ENCODE measurements around the gene PHRF1. TPM values are rescaled to one million over a fixed set of nuclear protein-coding genes. Genes with fewer than 3 reads are reported as not detected.

Gene PHRF1
- total and polyA plus RNA-seq, 4 donors, result 14.7 to 28.4 (median 23.4) TPM

- H3K27ac ChIP-seq (ENCODE audit: low read depth, low read length), result no peak overlapping the region
- no peak overlapping the region for H3K4me3 ChIP-seq (ENCODE audit: low read depth, low read length)
- H3K36me3 ChIP-seq (ENCODE audit: control insufficient read depth, insufficient read depth, low read length), result peaks cover 87% of the 10 kb centered on the region
- peaks cover 25% of the 10 kb centered on the region for H3K4me1 ChIP-seq (ENCODE audit: control insufficient read depth, insufficient read depth, low read length)
- no peaks in the 10 kb centered on the region for H3K9me3 ChIP-seq (ENCODE audit: control insufficient read depth, insufficient read depth, low read length)
- 93% methylated on average over 18 of the region's 22 CpGs for WGBS (ENCODE audit: insufficient coverage)
- peaks cover 9% of the 10 kb centered on the region for H3K27me3 ChIP-seq (ENCODE audit: control insufficient read depth, insufficient read depth, low read length)
- no peak for DNase-seq (ENCODE audit: low read depth in 4 of 6, low spot score in 6 of 6)
These were observed 43.4 kb downstream of the PHRF1 start for GRCh38 chr11:619628-620050.

GRCh38 chr11:620201-620600, 43.9 kb downstream of the PHRF1 start:
- H3K27ac ChIP-seq (ENCODE audit: low read depth, low read length), result no peak overlapping the region
- H3K9me3 ChIP-seq (ENCODE audit: control insufficient read depth, insufficient read depth, low read length), result no peaks in the 10 kb centered on the region
- H3K27me3 ChIP-seq (ENCODE audit: control insufficient read depth, insufficient read depth, low read length), result peaks cover 14% of the 10 kb centered on the region

GRCh38 chr11:620935-621814, 44.9 kb downstream of the PHRF1 start:
- peaks cover 88% of the 10 kb centered on the region for H3K36me3 ChIP-seq (ENCODE audit: control insufficient read depth, insufficient read depth, low read length)
- peaks cover 11% of the 10 kb centered on the region for H3K4me1 ChIP-seq (ENCODE audit: control insufficient read depth, insufficient read depth, low read length)
- peaks cover 24% of the 10 kb centered on the region for H3K27me3 ChIP-seq (ENCODE audit: control insufficient read depth, insufficient read depth, low read length)
- no peak overlapping the region for H3K4me3 ChIP-seq (ENCODE audit: low read depth, low read length)
- WGBS (ENCODE audit: insufficient coverage), result 78% methylated on average over 42 of the region's 45 CpGs
- no peak for DNase-seq (ENCODE audit: low read depth in 4 of 6, low spot score in 6 of 6)
- no peaks in the 10 kb centered on the region for H3K9me3 ChIP-seq (ENCODE audit: control insufficient read depth, insufficient read depth, low read length)
- H3K27ac ChIP-seq (ENCODE audit: low read depth, low read length), result no peak overlapping the region

More at GRCh38 chr11:620201-620600, 43.9 kb downstream of the PHRF1 start:
- peaks cover 20% of the 10 kb centered on the region for H3K4me1 ChIP-seq (ENCODE audit: control insufficient read depth, insufficient read depth, low read length)
- 96% methylated on average over 10 of the region's 13 CpGs for WGBS (ENCODE audit: insufficient coverage)
- no peak for DNase-seq (ENCODE audit: low read depth in 4 of 6, low spot score in 6 of 6)
- no peak overlapping the region for H3K4me3 ChIP-seq (ENCODE audit: low read depth, low read length)
- peaks cover 87% of the 10 kb centered on the region for H3K36me3 ChIP-seq (ENCODE audit: control insufficient read depth, insufficient read depth, low read length)

- Histone ChIP-seq H3K27me3 (ENCODE audit: control insufficient read depth, insufficient read depth, low read length) (peaks cover 30% of the 10 kb centered on the region), H3K27ac (ENCODE audit: low read depth, low read length) (no peak overlapping the region), H3K36me3 (ENCODE audit: control insufficient read depth, insufficient read depth, low read length) (peaks cover 82% of the 10 kb centered on the region), H3K4me1 (ENCODE audit: control insufficient read depth, insufficient read depth, low read length) (peaks cover 4% of the 10 kb centered on the region), H3K9me3 (ENCODE audit: control insufficient read depth, insufficient read depth, low read length) (no peaks in the 10 kb centered on the region), H3K4me3 (ENCODE audit: low read depth, low read length) (no peak overlapping the region)
- no peak for DNase-seq (ENCODE audit: low read depth in 4 of 6, low spot score in 6 of 6)
- WGBS (ENCODE audit: insufficient coverage), result 86% methylated on average over 20 of the region's 27 CpGs
These were observed 45.6 kb downstream of the PHRF1 start for GRCh38 chr11:621838-622237.

- no peak for DNase-seq (ENCODE audit: low read depth in 4 of 6, low spot score in 6 of 6)
- Histone ChIP-seq H3K27ac (ENCODE audit: low read depth, low read length) (no peak overlapping the region), H3K4me3 (ENCODE audit: low read depth, low read length) (no peak overlapping the region), H3K27me3 (ENCODE audit: control insufficient read depth, insufficient read depth, low read length) (peaks cover 41% of the 10 kb centered on the region), H3K4me1 (ENCODE audit: control insufficient read depth, insufficient read depth, low read length) (peaks cover 3% of the 10 kb centered on the region), H3K36me3 (ENCODE audit: control insufficient read depth, insufficient read depth, low read length) (peaks cover 72% of the 10 kb centered on the region), H3K9me3 (ENCODE audit: control insufficient read depth, insufficient read depth, low read length) (no peaks in the 10 kb centered on the region)
- 75% methylated on average over 15 of the region's 15 CpGs for WGBS (ENCODE audit: insufficient coverage)
These were observed 47.1 kb downstream of the PHRF1 start for GRCh38 chr11:623349-623869.

GRCh38 chr11:623999-624704, 47.9 kb downstream of the PHRF1 start:
- H3K27ac ChIP-seq (ENCODE audit: low read depth, low read length), result no peak overlapping the region
- no peak for DNase-seq (ENCODE audit: low read depth in 4 of 6, low spot score in 6 of 6)
- no peaks in the 10 kb centered on the region for H3K9me3 ChIP-seq (ENCODE audit: control insufficient read depth, insufficient read depth, low read length)
- peaks cover 3% of the 10 kb centered on the region for H3K4me1 ChIP-seq (ENCODE audit: control insufficient read depth, insufficient read depth, low read length)
- H3K36me3 ChIP-seq (ENCODE audit: control insufficient read depth, insufficient read depth, low read length), result peaks cover 65% of the 10 kb centered on the region
- H3K4me3 ChIP-seq (ENCODE audit: low read depth, low read length), result no peak overlapping the region
- WGBS (ENCODE audit: insufficient coverage), result 84% methylated on average over 22 of the region's 25 CpGs
- peaks cover 43% of the 10 kb centered on the region for H3K27me3 ChIP-seq (ENCODE audit: control insufficient read depth, insufficient read depth, low read length)

- WGBS (ENCODE audit: insufficient coverage), result 52% methylated on average over 33 of the region's 33 CpGs
- DNase-seq (ENCODE audit: low read depth in 4 of 6, low spot score in 6 of 6), result no peak
- H3K9me3 ChIP-seq (ENCODE audit: control insufficient read depth, insufficient read depth, low read length), result no peaks in the 10 kb centered on the region
- peaks cover 56% of the 10 kb centered on the region for H3K36me3 ChIP-seq (ENCODE audit: control insufficient read depth, insufficient read depth, low read length)
- no peak within 1 kb of the TSS for H3K4me3 ChIP-seq (ENCODE audit: low read depth, low read length)
- peaks cover 43% of the 10 kb centered on the region for H3K27me3 ChIP-seq (ENCODE audit: control insufficient read depth, insufficient read depth, low read length)
- no peak within 1 kb of the TSS for H3K27ac ChIP-seq (ENCODE audit: low read depth, low read length)
- peaks cover 3% of the 10 kb centered on the region for H3K4me1 ChIP-seq (ENCODE audit: control insufficient read depth, insufficient read depth, low read length)
These were observed 48.7 kb downstream of the PHRF1 start, which contains the start of gene CDHR5 for GRCh38 chr11:624705-625635. Gene CDHR5, minus strand, starts transcription at chr11:624955. Its CDS starts 53 bp downstream, at chr11:624902.

GRCh38 chr11:625636-626268, 49.5 kb downstream of the PHRF1 start:
- WGBS (ENCODE audit: insufficient coverage), result 73% methylated on average over 19 of the region's 22 CpGs
- Histone ChIP-seq H3K27me3 (ENCODE audit: control insufficient read depth, insufficient read depth, low read length) (peaks cover 43% of the 10 kb centered on the region), H3K27ac (ENCODE audit: low read depth, low read length) (no peak overlapping the region), H3K4me1 (ENCODE audit: control insufficient read depth, insufficient read depth, low read length) (peaks cover 3% of the 10 kb centered on the region), H3K9me3 (ENCODE audit: control insufficient read depth, insufficient read depth, low read length) (no peaks in the 10 kb centered on the region), H3K4me3 (ENCODE audit: low read depth, low read length) (no peak overlapping the region), H3K36me3 (ENCODE audit: control insufficient read depth, insufficient read depth, low read length) (peaks cover 49% of the 10 kb centered on the region)
- no peak for DNase-seq (ENCODE audit: low read depth in 4 of 6, low spot score in 6 of 6)

All from spinal cord (tissue), 10 donors.